SK-N-SH (cell line): ENCODE results near the gene TNFRSF21. TPM values are rescaled to one million over a fixed set of nuclear protein-coding genes. Genes with fewer than 3 reads are reported as not detected.

Source experiments
- CTCF ChIA-PET: fragments of 300-600, 350-600 bp; formaldehyde crosslinking; extraction: SDS; loops from one replicate; lab custom pipeline; 2021; lab: Yijun Ruan, JAX
- POLR2A ChIA-PET: fragments of 350-600 bp; sonication (Branson Sonifier 250); formaldehyde crosslinking; extraction: SDS; loops from one replicate; lab custom pipeline; 2020; ENCODE audit warnings: antibody characterized with exemption, inconsistent platforms; lab: Yijun Ruan, JAX
- DNase-seq: peaks from one replicate; pipeline ENCODE4 v3.0.0; 2012
- H2AFZ ChIP-seq: fragments of 200-600 bp; sonication (generic); 2 replicates; pipeline ENCODE4 v1.8.1; 2016; ENCODE audit warnings: antibody characterized with exemption, mild to moderate bottlenecking, low read depth
- H3F3A ChIP-seq: fragments of 200-600 bp; sonication (generic); replicated peaks from 2 replicates; pipeline ENCODE3; 2016; ENCODE audit warnings: antibody characterized with exemption, mild to moderate bottlenecking; ENCODE audit not compliant: insufficient read depth
- H3K27ac ChIP-seq, 2 experiments: fragments of 200-500 bp in 1 of 2; fragments of 200-600 bp in 1 of 2; sonication (Bioruptor generic) in 1 of 2; sonication (generic), shearing (Covaris generic) in 1 of 2; 2 replicates each; pipeline versions ENCODE4 v1.5.1 to v1.6.1; 2014 to 2016; ENCODE audit warnings: low read depth in 2 of 2, inconsistent platforms in 1 of 2, low read length in 1 of 2, mild to moderate bottlenecking in 1 of 2, mixed read lengths in 1 of 2
- H3K27me3 ChIP-seq: fragments of 200-600 bp; sonication (generic), shearing (Covaris generic); 2 replicates; pipeline ENCODE4 v1.6.1; 2016; ENCODE audit warnings: mixed run types; ENCODE audit not compliant: insufficient read depth
- H3K36me3 ChIP-seq, 2 experiments: fragments of 200-500 bp in 1 of 2; fragments of 200-600 bp in 1 of 2; sonication (Bioruptor generic) in 1 of 2; sonication (generic) in 1 of 2; replicated peaks in 1 of 2; 2 replicates each; pipeline versions ENCODE3 to v1.5.1; 2014 to 2016; ENCODE audit warnings: low read length in 1 of 2, mild to moderate bottlenecking in 1 of 2; ENCODE audit not compliant: insufficient read depth in 2 of 2, control insufficient read depth in 1 of 2
- H3K4me1 ChIP-seq, 2 experiments: fragments of 200-500 bp in 1 of 2; fragments of 200-600 bp in 1 of 2; sonication (Bioruptor generic) in 1 of 2; sonication (generic), shearing (Covaris generic) in 1 of 2; 2 replicates each; pipeline versions ENCODE4 v1.5.1 to v1.6.1; 2014 to 2016; ENCODE audit warnings: low read depth in 1 of 2, low read length in 1 of 2, mixed run types in 1 of 2; ENCODE audit not compliant: insufficient read depth in 2 of 2, control insufficient read depth in 1 of 2
- H3K4me2 ChIP-seq: fragments of 200-600 bp; sonication (generic), shearing (Covaris generic); 2 replicates; pipeline ENCODE4 v1.6.1; 2017; ENCODE audit warnings: mixed run types
- H3K4me3 ChIP-seq, 2 experiments: fragments of 200-500 bp in 1 of 2; fragments of 200-600 bp in 1 of 2; sonication (Bioruptor generic) in 1 of 2; sonication (generic), shearing (Covaris generic) in 1 of 2; 2 replicates each; pipeline versions ENCODE4 v1.5.1 to v1.8.1; 2014 to 2016; ENCODE audit warnings: low read depth in 2 of 2, inconsistent platforms in 1 of 2, low read length in 1 of 2, mild to moderate bottlenecking in 1 of 2, mixed read lengths in 1 of 2, moderate library complexity in 1 of 2
- H3K79me2 ChIP-seq: fragments of 200-600 bp; sonication (generic); 2 replicates; pipeline ENCODE4 v1.8.1; 2017; ENCODE audit warnings: mild to moderate bottlenecking; ENCODE audit not compliant: insufficient read depth
- H3K9ac ChIP-seq: fragments of 200-600 bp; sonication (generic); 2 replicates; pipeline ENCODE4 v1.6.1; 2017; ENCODE audit warnings: mixed run types
- H3K9me2 ChIP-seq: fragments of 200-600 bp; sonication (generic); 2 replicates; pipeline ENCODE4 v1.6.1; 2017; ENCODE audit warnings: mixed run types
- H3K9me3 ChIP-seq: fragments of 200-600 bp; sonication (generic); 2 replicates; pipeline ENCODE4 v1.6.1; 2017; ENCODE audit warnings: mixed run types, mild to moderate bottlenecking, moderate library complexity
- H4K20me1 ChIP-seq: fragments of 200-600 bp; sonication (generic); 2 replicates; pipeline ENCODE4 v1.6.1; 2017; ENCODE audit warnings: mild to moderate bottlenecking, mixed run types; ENCODE audit not compliant: insufficient read depth
- ELF1 ChIP-seq: IDR thresholded peaks from 2 replicates; pipeline ENCODE4 v1.4.0; 2012
- GABPA ChIP-seq: IDR thresholded peaks from 2 replicates; pipeline ENCODE4 v1.4.0; 2012; ENCODE audit warnings: low read depth, mild to moderate bottlenecking
- MEF2A ChIP-seq: IDR thresholded peaks from 2 replicates; pipeline ENCODE4 v1.4.0; 2012; ENCODE audit warnings: low read depth, borderline replicate concordance
- NRF1 ChIP-seq: IDR thresholded peaks from 2 replicates; pipeline ENCODE4 v1.6.1; 2012; ENCODE audit warnings: low read depth, mild to moderate bottlenecking, low read length
- REST ChIP-seq: IDR thresholded peaks from 2 replicates; pipeline ENCODE4 v1.6.1; 2012; ENCODE audit warnings: mild to moderate bottlenecking, low read depth, low read length, moderate library complexity
- RXRA ChIP-seq: IDR thresholded peaks from 2 replicates; pipeline ENCODE4 v1.4.0; 2012; ENCODE audit warnings: low read depth, mild to moderate bottlenecking, borderline replicate concordance
- SIN3A ChIP-seq: IDR thresholded peaks from 2 replicates; pipeline ENCODE4 v1.6.1; 2012; ENCODE audit warnings: low read depth, mild to moderate bottlenecking, low read length, moderate library complexity, borderline replicate concordance
- SMC3 ChIP-seq: IDR thresholded peaks from 2 replicates; pipeline ENCODE4 v1.6.1; 2012; ENCODE audit warnings: low read depth, low read length, improper control_type of control experiment
- ZBTB33 ChIP-seq: IDR thresholded peaks from 2 replicates; pipeline ENCODE4 v1.4.0; 2012; ENCODE audit warnings: low read depth, borderline replicate concordance
- whole genome bisulfite sequencing: methylation state at CpG from one replicate; pipeline ENCODE4 v1.1.6; 2017; ENCODE audit warnings: low lambda C conversion rate; 5-methylcytosine and 5-hydroxymethylcytosine counted together
- polyA plus RNA-seq, 3 experiments: library from polyadenylated mRNA; depleted of rRNA; stranded (reverse); fragments of >200 nt; gene quantifications; 2 replicates each; pipeline ENCODE4 v1.2.3, GENCODE V29; 2012
- TF ChIP-seq, protein P1 (sequence below): fragments of 200-600 bp; sonication (generic); IDR thresholded peaks from 2 replicates; pipeline ENCODE4 v1.6.1; 2017; ENCODE audit warnings: antibody characterized with exemption, mild to moderate bottlenecking, moderate library complexity
- TF ChIP-seq, protein P2 (sequence below): IDR thresholded peaks from 2 replicates; pipeline ENCODE4 v1.4.0; 2012; ENCODE audit warnings: low read depth
- TF ChIP-seq, protein P3 (sequence below): IDR thresholded peaks from 2 replicates; pipeline ENCODE4 v1.4.0; 2012; ENCODE audit warnings: low read depth, borderline replicate concordance

Gene TNFRSF21
- polyA plus RNA-seq, 1 of the 3 experiments (the other 2 are of a cell fraction) = 9.2 TPM

- CTCF ChIA-PET = interaction anchor here (6.8 kb wide), 1 partner anchor 206 kb away, joined by 34 read pairs; no protein-coding TSS in a partner anchor
- no peak for DNase-seq
- no peak overlapping the region for H3K27ac ChIP-seq
- TF ChIP-seq SIN3A (no peak), ZBTB33 (no peak), ELF1 (no peak), REST (no peak), MEF2A (no peak)
- TF ChIP-seq, protein P1, sequence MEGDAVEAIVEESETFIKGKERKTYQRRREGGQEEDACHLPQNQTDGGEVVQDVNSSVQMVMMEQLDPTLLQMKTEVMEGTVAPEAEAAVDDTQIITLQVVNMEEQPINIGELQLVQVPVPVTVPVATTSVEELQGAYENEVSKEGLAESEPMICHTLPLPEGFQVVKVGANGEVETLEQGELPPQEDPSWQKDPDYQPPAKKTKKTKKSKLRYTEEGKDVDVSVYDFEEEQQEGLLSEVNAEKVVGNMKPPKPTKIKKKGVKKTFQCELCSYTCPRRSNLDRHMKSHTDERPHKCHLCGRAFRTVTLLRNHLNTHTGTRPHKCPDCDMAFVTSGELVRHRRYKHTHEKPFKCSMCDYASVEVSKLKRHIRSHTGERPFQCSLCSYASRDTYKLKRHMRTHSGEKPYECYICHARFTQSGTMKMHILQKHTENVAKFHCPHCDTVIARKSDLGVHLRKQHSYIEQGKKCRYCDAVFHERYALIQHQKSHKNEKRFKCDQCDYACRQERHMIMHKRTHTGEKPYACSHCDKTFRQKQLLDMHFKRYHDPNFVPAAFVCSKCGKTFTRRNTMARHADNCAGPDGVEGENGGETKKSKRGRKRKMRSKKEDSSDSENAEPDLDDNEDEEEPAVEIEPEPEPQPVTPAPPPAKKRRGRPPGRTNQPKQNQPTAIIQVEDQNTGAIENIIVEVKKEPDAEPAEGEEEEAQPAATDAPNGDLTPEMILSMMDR = no peak
- TF ChIP-seq, all 33 proteins: peak for 0
- Histone ChIP-seq H3K9ac (no peak overlapping the region), H3K4me2 (no peak overlapping the region), H3K36me3 (no peaks in the 10 kb centered on the region), H3K9me3 (no peaks in the 10 kb centered on the region), H3K4me3 (no peak overlapping the region), H4K20me1 (no peaks in the 10 kb centered on the region), H2AFZ (no peak overlapping the region), H3K27me3 (no peaks in the 10 kb centered on the region; the same call in 1 of the 2 replicates), H3K79me2 (no peaks in the 10 kb centered on the region), H3K4me1 (peaks cover 0 to 3% of the 10 kb centered on the region in 2 experiments; a peak in 2 of 4 replicates), H3K9me2 (no peaks in the 10 kb centered on the region), H3F3A (no peaks in the 10 kb centered on the region)
- POLR2A ChIA-PET = no interaction called here
- 100% methylated on average over 1 of the region's 1 CpG for WGBS
Observed at GRCh38 chr6:47303342-47303741, 6.4 kb downstream of the TNFRSF21 start.

GRCh38 chr6:47302043-47302442 lies 7.7 kb downstream of the TNFRSF21 start:
- Histone ChIP-seq H3F3A (no peaks in the 10 kb centered on the region), H2AFZ (no peak overlapping the region), H3K9me2 (no peaks in the 10 kb centered on the region), H3K27ac (no peak overlapping the region), H3K9me3 (no peaks in the 10 kb centered on the region), H3K27me3 (no peaks in the 10 kb centered on the region), H3K4me1 (no peaks in the 10 kb centered on the region; a peak in 1 of 4 replicates), H3K4me2 (no peak overlapping the region), H3K9ac (no peak overlapping the region), H3K79me2 (no peaks in the 10 kb centered on the region), H3K4me3 (no peak overlapping the region), H4K20me1 (no peaks in the 10 kb centered on the region), H3K36me3 (no peaks in the 10 kb centered on the region)
- 84% methylated on average over 6 of the region's 6 CpGs for WGBS
- POLR2A ChIA-PET = no interaction called here
- no peak for DNase-seq
- CTCF ChIA-PET = interaction anchor here (4.2 to 6.8 kb wide), 2 partner anchors 8 to 204 kb away, joined by 17 to 34 read pairs; partner anchors contain the start of gene TNFRSF21
- TF ChIP-seq MEF2A (no peak), SIN3A (no peak), GABPA (no peak), RXRA (no peak), REST (no peak), SMC3 (no peak), NRF1 (no peak), ELF1 (no peak)
- TF ChIP-seq, protein P2, sequence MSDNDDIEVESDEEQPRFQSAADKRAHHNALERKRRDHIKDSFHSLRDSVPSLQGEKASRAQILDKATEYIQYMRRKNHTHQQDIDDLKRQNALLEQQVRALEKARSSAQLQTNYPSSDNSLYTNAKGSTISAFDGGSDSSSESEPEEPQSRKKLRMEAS = no peak
- TF ChIP-seq, protein P3, sequence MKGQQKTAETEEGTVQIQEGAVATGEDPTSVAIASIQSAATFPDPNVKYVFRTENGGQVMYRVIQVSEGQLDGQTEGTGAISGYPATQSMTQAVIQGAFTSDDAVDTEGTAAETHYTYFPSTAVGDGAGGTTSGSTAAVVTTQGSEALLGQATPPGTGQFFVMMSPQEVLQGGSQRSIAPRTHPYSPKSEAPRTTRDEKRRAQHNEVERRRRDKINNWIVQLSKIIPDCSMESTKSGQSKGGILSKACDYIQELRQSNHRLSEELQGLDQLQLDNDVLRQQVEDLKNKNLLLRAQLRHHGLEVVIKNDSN = no peak
